HG02884 (cell line): ENCODE data around the gene AGPAT2.

Experiments used
- ATAC-seq: cut with Tn5 transposase; IDR thresholded peaks from one replicate; pipeline ENCODE4 v1.9.1; 2021; ENCODE audit warnings: mild to moderate bottlenecking, moderate library complexity; ENCODE audit not compliant: unreplicated experiment

Gene AGPAT2

GRCh38 chr9:136665111-136665703 is 22.1 kb downstream of the AGPAT2 start:
- no peak for ATAC-seq

DNA sequence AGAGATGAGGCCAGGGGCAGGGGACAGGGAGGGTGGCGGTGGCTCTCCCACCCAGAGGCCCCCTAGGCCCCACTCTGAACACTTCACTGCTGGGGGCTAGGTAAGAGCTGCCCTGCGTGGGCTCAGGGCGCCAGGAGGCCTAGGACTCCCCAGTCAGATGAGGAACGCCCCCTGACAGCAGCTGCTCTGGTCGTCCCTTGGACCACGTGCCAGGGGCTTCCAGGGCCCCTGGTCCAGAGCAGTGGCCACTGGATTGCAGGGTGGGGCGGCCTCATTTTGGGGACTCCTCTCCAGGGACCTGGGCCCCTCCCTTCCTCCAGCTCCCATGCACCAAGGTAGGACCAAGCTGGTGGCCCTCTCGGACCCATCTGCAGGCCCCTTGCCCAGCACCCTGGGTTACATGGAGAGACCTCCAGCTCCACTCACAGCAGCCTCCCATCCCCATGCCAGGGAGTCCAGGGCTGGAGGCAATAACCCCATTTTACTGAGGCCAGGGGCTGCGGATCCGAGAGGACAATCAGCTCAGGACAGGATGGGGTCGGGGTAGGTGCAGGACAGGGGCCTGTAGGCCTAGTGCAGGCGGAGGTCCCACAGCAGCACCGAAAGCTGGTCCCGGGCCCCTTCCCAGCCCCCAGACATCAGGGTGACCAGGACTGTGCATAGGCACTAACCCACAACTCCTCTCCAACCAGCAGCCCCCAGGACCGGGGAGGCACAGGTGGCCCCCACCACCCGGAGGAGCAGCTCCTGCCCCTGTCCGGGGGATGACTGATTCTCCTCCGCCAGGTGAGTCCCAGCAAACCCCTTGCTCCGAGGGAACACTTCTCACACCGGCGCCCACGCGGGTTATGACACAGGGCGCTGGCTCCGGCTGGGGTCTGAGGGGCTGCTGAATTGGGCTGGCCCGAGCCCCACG is 23.0 kb downstream of the AGPAT2 start:
- no peak for ATAC-seq

DNA sequence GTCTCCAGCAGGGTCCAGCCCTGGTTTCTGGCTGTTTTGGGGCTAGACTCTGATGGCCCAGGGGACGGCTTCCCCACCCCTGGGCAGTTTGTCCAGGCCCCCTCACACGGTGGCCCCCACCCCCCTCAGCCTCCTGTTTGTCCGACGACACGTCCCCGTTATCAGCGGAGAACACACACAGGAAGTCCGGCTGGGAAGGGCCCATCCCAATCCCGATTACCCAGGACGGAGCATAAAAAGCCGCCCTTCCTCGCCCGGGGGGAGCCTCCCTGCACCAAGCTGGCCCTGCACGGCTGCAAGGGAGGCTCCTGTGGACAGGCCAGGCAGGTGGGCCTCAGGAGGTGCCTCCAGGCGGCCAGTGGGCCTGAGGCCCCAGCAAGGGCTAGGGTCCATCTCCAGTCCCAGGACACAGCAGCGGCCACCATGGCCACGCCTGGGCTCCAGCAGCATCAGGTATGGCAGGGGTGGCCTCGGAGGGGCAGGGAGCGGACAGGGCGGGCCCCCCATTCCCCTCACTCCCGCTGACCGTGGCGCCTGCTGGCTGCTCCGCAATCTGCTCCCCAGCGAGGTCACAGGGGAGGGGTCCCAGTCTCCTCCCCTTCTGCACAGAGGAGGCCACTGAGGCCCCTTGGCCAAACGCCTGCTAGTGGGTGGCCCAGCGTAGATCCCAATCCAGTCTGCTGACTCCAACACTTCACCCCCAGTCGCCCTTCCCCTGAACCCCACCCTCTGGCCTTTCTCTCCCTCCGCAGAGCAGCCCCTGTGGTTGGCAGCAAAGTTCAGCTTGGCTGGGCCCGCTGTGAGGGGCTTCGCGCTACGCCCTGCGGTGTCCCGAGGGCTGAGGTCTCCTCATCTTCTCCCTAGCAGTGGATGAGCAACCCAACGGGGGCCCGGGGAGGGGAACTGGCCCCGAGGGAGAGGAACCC is 24.3 kb downstream of the AGPAT2 start, which contains the start of gene EGFL7:
Gene EGFL7 (plus strand): TSS at position 261 of the 926 bp plus-strand sequence. CDS start 5,367 bp downstream, outside the sequence.
- ATAC-seq = no peak

GRCh38 chr9:136662326-136662655 is 25.0 kb downstream of the AGPAT2 start:
- ATAC-seq = no peak

DNA sequence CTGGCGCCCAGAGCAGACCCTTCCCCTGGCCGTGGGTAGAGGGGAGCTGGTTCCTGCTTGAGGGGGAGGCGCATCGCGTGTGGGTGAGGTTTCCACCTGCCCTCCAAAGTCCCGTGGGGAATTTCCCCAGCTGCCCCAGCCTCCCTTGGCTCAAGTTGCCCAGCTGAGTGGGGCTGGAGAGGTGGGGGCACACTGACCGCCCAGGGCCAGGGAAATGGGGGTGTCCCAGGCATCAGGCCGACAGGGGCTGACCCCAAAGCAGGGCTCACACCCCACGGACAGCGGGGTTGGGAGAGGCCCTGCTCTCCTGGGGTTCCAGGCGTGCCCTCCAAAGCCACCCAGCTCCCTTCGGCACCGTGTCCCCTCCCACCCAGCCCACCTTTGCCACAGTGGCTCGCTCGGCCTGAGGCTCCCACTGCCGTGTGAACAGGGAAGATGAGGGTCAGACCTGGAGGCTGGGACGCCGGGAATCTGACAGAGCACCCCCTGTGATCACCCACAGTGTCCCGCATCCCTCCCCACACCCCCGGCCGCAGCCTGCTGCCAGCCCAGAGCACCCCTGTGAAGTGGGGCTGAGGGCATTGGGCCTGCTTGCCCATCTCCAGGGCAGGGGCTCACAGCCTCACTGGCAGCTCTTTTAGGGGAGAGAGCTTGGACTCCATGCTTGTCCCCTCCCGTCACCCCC is 25.5 kb downstream of the AGPAT2 start:
- no peak for ATAC-seq

DNA sequence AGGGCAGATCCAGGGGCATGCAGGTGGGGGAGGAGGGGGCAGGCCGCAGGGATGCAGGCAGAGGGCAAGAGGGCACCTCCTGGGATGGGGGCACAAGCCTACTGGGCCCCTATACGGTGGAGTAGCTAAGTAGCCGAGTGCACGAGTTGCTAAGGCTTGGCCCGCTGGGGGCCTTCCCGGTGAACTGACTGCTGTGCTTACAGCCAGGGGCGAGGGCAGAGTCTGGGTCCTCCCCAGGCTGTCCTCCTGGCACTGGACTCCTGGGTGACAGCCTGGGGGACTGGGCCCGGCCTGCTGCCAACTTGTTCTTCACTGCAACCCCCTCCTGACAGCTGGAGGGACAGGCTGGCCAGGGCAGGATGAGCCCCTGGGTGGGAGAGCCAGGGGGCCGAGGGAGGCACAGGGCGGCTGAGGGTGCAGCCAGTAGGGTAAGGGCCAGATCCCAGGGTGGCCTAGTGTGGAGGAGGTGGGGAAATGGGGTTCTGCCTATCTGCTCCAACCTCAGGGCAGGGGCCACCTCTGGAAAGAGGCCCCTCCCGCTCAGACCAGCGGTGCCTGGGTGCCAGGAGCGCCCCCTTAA is 26.2 kb downstream of the AGPAT2 start:
- no peak for ATAC-seq

DNA sequence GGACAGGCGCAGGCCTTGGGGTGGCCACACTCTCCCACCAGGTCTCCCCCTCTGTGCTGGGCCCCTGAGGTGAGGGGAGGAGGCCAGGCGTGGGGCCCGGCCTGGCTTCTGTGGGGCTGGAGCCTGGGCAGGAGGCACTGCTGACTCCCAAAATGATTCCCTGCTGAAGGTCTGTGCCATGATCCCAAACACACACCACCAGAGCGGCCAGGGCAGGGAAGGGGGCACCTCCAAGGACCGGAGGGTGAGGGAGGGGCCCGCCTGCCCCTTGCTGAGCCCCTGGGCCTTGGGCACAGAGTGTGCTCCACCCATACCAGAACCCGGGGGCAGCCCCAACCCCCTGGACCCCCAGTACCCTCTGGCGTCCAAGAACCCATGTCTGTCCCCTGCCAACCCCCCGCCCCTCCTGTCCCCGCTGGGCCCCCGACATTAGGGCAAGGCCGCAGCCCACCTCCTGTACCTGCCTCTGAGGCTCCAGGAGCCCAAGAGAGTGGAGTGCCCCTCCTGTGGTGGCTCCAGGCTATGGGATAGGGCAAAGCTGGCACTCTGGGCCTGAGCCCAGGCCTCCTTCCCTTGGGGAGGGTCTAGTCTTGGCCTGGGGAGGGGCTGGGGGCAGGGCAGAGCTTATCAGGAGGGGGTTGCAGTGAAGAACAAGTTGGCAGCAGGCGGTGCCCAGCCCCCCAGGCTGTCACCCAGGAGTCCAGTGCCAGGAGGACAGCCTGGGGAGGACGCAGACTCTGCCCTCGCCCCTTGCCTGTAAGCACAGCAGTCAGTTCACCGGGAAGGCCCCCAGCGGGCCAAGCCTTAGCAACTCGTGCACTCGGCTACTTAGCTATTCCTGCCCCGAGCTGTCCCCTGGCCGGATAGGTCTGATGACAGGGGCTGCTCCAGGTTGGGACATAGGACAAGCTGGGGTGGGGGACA is 27.1 kb downstream of the AGPAT2 start:
- no peak for ATAC-seq

DNA sequence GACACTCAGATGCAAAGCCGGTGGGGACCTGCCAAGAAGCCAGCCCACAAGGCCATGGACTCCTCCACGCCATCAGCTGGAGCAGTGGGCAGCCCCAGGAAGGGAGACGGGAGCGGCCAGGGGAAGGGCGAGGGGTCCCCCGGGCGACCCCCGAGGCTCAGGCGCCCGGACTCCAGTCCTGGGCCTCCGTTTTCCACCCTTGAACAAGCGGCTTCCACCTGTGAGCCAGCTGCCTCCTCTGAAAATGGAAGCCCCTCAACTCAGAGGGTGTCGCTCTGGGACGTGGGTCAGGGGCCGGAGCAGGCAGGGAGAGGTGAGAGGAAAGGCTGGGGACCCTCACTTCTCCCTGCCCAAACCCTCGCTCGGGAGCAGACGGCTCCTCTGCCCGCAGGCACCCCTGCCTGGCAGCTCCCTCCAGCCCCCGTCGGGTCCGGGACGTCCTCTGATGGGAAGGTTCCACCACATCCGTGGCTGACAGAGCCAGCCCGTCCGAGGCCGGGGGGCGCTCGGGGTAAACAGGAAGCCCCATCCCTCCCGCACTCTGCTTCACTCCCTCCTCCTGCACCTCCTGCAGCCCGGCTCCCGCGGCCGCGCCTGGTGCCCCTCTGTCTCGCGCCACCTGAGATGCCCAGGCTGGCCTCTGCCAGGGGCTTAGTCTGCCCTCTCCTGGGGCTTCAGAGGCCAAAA is 28.3 kb downstream of the AGPAT2 start:
- no peak for ATAC-seq

DNA sequence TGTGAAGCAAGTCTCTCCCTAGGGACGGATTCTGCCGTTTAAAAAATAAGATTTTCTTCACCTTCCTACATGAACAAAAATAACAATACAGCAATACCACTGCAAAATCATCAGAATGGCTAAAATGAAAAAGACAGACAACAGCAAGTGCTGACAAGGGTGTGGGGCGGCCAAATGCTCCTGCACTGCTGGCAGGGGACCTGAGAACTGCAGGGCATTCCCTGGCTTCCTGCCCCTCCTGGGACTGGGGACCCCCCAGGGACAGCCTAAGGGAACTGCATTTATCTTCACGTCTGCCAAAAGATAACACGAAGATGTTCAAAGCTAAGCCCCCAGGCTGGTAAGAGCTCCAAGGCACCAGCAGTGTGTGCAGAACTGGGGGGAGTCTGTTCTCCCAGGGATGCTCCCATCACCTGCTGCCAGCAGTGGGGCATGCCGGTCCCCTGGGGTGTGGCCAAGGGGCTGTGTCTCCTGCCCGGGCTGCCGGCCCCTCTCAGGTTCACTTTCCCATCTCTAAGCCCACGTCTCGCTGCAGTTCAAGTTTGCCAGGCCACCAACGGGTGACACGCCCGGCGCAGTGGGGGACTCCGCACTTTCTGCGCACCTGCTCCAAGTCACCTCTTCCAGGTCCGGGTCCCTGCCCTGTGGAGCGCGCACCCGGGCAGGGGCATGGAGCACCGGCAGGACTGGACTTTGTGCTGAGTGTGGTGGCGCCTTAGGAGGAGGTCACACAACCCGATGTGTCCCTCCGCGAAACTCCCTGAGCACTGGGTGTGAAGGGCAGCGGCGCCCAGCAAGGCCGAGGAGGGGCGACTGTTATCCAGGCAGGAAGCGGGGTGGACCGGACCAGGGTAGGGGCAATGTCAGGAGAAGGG is 29.0 kb downstream of the AGPAT2 start:
- no peak for ATAC-seq

GRCh38 chr9:136656795-136657611 is 30.3 kb downstream of the AGPAT2 start:
- ATAC-seq = no peak

GRCh38 chr9:136656183-136656738 is 31.0 kb downstream of the AGPAT2 start:
- ATAC-seq = no peak

GRCh38 chr9:136655536-136656182 is 31.6 kb downstream of the AGPAT2 start:
- no peak for ATAC-seq

DNA sequence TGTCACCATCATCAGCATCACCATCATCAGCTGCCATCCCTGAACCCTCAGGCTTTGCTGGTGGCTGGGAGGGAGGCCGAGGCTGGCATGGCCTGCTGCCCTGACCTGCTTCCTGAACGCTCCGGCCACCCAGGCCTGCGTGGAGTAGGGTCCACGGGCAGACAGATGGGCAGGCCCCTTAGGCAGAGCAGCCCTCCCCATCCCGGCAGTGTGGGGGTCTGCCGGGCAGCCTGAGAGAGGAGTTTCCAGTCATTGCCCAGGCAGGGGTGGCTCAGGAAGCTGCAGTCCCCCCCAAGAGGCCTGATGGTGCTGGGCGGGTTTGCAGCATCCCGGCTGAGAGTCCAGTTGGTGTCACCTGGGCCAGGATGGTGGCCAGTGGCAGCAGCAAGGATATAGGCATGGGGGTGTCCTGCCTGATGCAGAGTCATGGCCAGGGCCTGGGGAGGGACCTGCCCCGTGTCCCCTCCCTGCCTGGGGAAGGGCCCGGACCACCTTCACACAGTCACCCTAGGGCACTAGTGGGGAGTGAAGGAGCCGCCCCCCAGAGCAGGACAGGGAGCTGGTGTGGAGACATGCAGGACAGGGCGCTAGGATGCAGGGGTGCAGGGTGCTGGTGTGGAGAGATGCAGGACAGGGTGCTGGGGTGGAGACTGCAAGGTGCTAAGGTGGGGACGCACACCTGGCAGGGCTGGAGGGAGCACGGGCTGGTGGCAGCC is 32.3 kb downstream of the AGPAT2 start:
- no peak for ATAC-seq

GRCh38 chr9:136653323-136654079 is 33.8 kb downstream of the AGPAT2 start:
- no peak for ATAC-seq

DNA sequence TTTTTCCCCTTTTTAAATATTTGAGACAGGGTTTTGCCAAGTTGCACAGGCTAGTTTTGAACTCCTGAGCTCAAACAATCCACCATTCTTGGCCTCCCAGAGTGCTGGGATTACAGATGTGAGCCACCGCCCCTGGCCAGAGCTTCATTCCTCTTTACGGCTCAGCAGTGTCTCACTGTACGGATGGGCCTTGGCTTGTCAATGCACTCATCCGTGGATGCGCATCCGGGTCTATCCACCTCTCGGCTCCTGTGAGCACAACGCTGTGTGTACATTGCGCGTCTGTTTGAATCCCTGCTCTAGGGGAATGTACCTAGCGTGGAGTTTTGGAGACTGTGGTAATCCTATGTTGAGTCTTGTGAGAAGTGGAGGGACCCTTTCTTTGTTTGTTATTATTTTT is 35.4 kb downstream of the AGPAT2 start:
- no peak for ATAC-seq
